ENCODE measurements around the gene LPGAT1.

DNA sequence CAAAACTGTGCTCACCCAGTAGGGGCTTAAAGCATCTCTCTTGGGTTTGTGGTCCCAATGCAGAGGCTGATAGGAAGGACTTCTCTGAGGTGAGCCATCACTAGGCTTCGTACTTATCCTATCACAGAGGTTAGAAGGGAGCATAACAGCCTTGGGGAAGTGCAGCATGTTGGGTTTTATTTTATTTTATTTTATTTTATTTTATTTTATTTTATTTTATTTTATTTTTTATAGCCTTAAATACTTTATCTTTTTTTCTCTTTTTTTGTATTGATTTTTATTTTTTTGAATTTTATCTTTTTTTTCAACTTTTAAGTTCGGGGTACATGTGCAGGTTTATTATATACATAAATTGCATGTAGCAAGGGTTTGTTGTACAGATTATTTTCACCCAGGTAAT lies 48.9 kb upstream of the LPGAT1 start:
- TF ChIP-seq POLR2A (IDR thresholded peaks at IDR 0.05; ENCODE audit: low read depth, low read length): no peak
- TF ChIP-seq SPI1 (IDR thresholded peaks at IDR 0.05; ENCODE audit: low read depth, low read length): no peak

Measured in GM12891 (cell line).